Coronary artery (tissue), 2 donors: ENCODE measurements around the gene NCOR1.
A peak's percentile ranks its signal among the peaks of the same experiment; 100 is the strongest.

Experiments used
- DNase-seq: peaks from one replicate; pipeline ENCODE4 v3.0.0-alpha.2; 2017; ENCODE audit warnings: low spot score
- H3K27ac ChIP-seq, 2 donors: fragments of 200-600 bp; sonication (generic); one replicate each; pipeline ENCODE4 v1.5.1; 2016 to 2019
- H3K4me3 ChIP-seq: fragments of 200-600 bp; sonication (generic); 2 replicates; pipeline ENCODE4 v1.5.1; 2016; ENCODE audit warnings: mild to moderate bottlenecking, moderate library complexity
- CTCF ChIP-seq: fragments of 200-600 bp; sonication (generic); IDR thresholded peaks from one replicate; pipeline ENCODE4 v1.5.1; 2019; ENCODE audit warnings: antibody characterized with exemption

Gene NCOR1

GRCh38 chr17:16002708-16003260, 212.6 kb downstream of the NCOR1 start:
- Histone ChIP-seq H3K27ac (no peak overlapping the region), H3K4me3 (no peak overlapping the region)
- DNase-seq, result no peak
- TF ChIP-seq CTCF, result no peak

GRCh38 chr17:16001226-16001897, 214.0 kb downstream of the NCOR1 start:
- no peak for DNase-seq
- Histone ChIP-seq H3K4me3 (peak overlapping the region; percentile 89), H3K27ac (no peak overlapping the region)
- no peak for TF ChIP-seq CTCF

- no peak for TF ChIP-seq CTCF
- DNase-seq, result peak; percentile 77
- peak overlapping the region; percentile 89 for H3K4me3 ChIP-seq
- H3K27ac ChIP-seq, result peak overlapping the region; percentile 76 to 97
These were observed 215.1 kb downstream of the NCOR1 start for GRCh38 chr17:15999974-16000827.

- no peak for TF ChIP-seq CTCF
- H3K27ac ChIP-seq, result peak within 1 kb of the TSS; percentile 76 to 97
- DNase-seq, result peak; percentile 97
These were observed 216.0 kb downstream of the NCOR1 start, which contains the start of the genes TTC19 and ZSWIM7 for GRCh38 chr17:15999141-15999973. TTC19 (plus strand) TSS chr17:15999824; CDS start chr17:15999849, 25 bp downstream. ZSWIM7 (minus strand) TSS chr17:15999704; CDS start chr17:15999594, 110 bp downstream.

GRCh38 chr17:15998031-15998562, 217.2 kb downstream of the NCOR1 start:
- Histone ChIP-seq H3K27ac (no peak overlapping the region), H3K4me3 (peak overlapping the region; percentile 89)
- TF ChIP-seq CTCF, result no peak
- DNase-seq, result no peak

More at GRCh38 chr17:15999141-15999973, 216.0 kb downstream of the NCOR1 start, which contains the start of the genes TTC19 and ZSWIM7:
- peak within 1 kb of the TSS; percentile 89 for H3K4me3 ChIP-seq

GRCh38 chr17:15996322-15996721, 219.0 kb downstream of the NCOR1 start:
- TF ChIP-seq CTCF, result no peak
- Histone ChIP-seq H3K4me3 (no peak overlapping the region), H3K27ac (no peak overlapping the region)
- no peak for DNase-seq
